HUES48 (cell line): ENCODE results near the gene CSNK1D.

Source experiments
- H3K27ac ChIP-seq: one replicate; pipeline ENCODE4 v1.7.0; 2013; ENCODE audit warnings: low read depth, low read length, inconsistent platforms
- H3K27me3 ChIP-seq: 2 replicates; pipeline ENCODE4 v1.6.1; 2013; ENCODE audit warnings: mild to moderate bottlenecking, low read length; ENCODE audit not compliant: control insufficient read depth, insufficient read depth
- H3K36me3 ChIP-seq: 2 replicates; pipeline ENCODE4 v1.6.1; 2013; ENCODE audit warnings: low read length; ENCODE audit not compliant: control insufficient read depth, insufficient read depth
- H3K4me1 ChIP-seq: 2 replicates; pipeline ENCODE4 v1.6.1; 2013; ENCODE audit warnings: mild to moderate bottlenecking, low read length; ENCODE audit not compliant: control insufficient read depth, insufficient read depth
- H3K4me3 ChIP-seq: 2 replicates; pipeline ENCODE4 v1.5.1; 2013; ENCODE audit warnings: mild to moderate bottlenecking, low read depth, low read length
- H3K9ac ChIP-seq: 2 replicates; pipeline ENCODE4 v1.6.1; 2013; ENCODE audit warnings: mild to moderate bottlenecking, low read depth, low read length, moderate library complexity
- H3K9me3 ChIP-seq: 2 replicates; pipeline ENCODE4 v1.6.1; 2013; ENCODE audit warnings: low read length; ENCODE audit not compliant: control insufficient read depth, insufficient read depth

The CSNK1D gene

GRCh38 chr17:82226809-82227628, 46.5 kb downstream of the CSNK1D start:
- no peaks in the 10 kb centered on the region for H3K9me3 ChIP-seq
- H3K4me1 ChIP-seq, result no peaks in the 10 kb centered on the region; the same call in 1 of the 2 replicates
- H3K27me3 ChIP-seq, result peaks cover 51% of the 10 kb centered on the region
- no peak overlapping the region for H3K4me3 ChIP-seq
- H3K9ac ChIP-seq, result no peak overlapping the region
- H3K27ac ChIP-seq, result no peak overlapping the region
- no peaks in the 10 kb centered on the region for H3K36me3 ChIP-seq

- H3K4me3 ChIP-seq, result no peak overlapping the region
- no peak overlapping the region for H3K27ac ChIP-seq
- H3K4me1 ChIP-seq, result no peaks in the 10 kb centered on the region
- H3K9ac ChIP-seq, result no peak overlapping the region
- H3K36me3 ChIP-seq, result no peaks in the 10 kb centered on the region
- peaks cover 43% of the 10 kb centered on the region for H3K27me3 ChIP-seq
- no peaks in the 10 kb centered on the region for H3K9me3 ChIP-seq
Observed at GRCh38 chr17:82226146-82226808, 47.2 kb downstream of the CSNK1D start.

- no peak overlapping the region for H3K27ac ChIP-seq
- H3K9me3 ChIP-seq, result no peaks in the 10 kb centered on the region
- H3K27me3 ChIP-seq, result peaks cover 37% of the 10 kb centered on the region
- no peaks in the 10 kb centered on the region for H3K4me1 ChIP-seq
- H3K36me3 ChIP-seq, result no peaks in the 10 kb centered on the region
- H3K4me3 ChIP-seq, result no peak overlapping the region
- H3K9ac ChIP-seq, result no peak overlapping the region
Observed at GRCh38 chr17:82225368-82226029, 48.0 kb downstream of the CSNK1D start.

GRCh38 chr17:82224666-82225065, 48.8 kb downstream of the CSNK1D start:
- no peak overlapping the region for H3K27ac ChIP-seq
- no peaks in the 10 kb centered on the region for H3K4me1 ChIP-seq

GRCh38 chr17:82223517-82223916, 50.0 kb downstream of the CSNK1D start:
- Histone ChIP-seq H3K27ac (no peak overlapping the region), H3K9me3 (no peaks in the 10 kb centered on the region), H3K4me1 (no peaks in the 10 kb centered on the region), H3K27me3 (peaks cover 19% of the 10 kb centered on the region), H3K9ac (no peak overlapping the region), H3K36me3 (no peaks in the 10 kb centered on the region), H3K4me3 (no peak overlapping the region)

More at GRCh38 chr17:82224666-82225065, 48.8 kb downstream of the CSNK1D start:
- Histone ChIP-seq H3K4me3 (no peak overlapping the region), H3K36me3 (no peaks in the 10 kb centered on the region), H3K27me3 (peaks cover 29% of the 10 kb centered on the region), H3K9ac (no peak overlapping the region), H3K9me3 (no peaks in the 10 kb centered on the region)

GRCh38 chr17:82222816-82223215, 50.7 kb downstream of the CSNK1D start:
- Histone ChIP-seq H3K36me3 (no peaks in the 10 kb centered on the region), H3K27me3 (peaks cover 12% of the 10 kb centered on the region), H3K4me1 (no peaks in the 10 kb centered on the region), H3K4me3 (no peak overlapping the region), H3K27ac (no peak overlapping the region), H3K9ac (no peak overlapping the region), H3K9me3 (no peaks in the 10 kb centered on the region)

- Histone ChIP-seq H3K4me1 (no peaks in the 10 kb centered on the region), H3K27me3 (no peaks in the 10 kb centered on the region), H3K36me3 (no peaks in the 10 kb centered on the region), H3K4me3 (no peak overlapping the region), H3K27ac (no peak overlapping the region), H3K9me3 (no peaks in the 10 kb centered on the region), H3K9ac (no peak overlapping the region)
Observed at GRCh38 chr17:82221341-82221902, 52.1 kb downstream of the CSNK1D start.

GRCh38 chr17:82219753-82220709, 53.5 kb downstream of the CSNK1D start:
- H3K27ac ChIP-seq, result no peak overlapping the region

GRCh38 chr17:82219083-82219482, 54.4 kb downstream of the CSNK1D start:
- peaks cover 8% of the 10 kb centered on the region for H3K27me3 ChIP-seq
- H3K9me3 ChIP-seq, result no peaks in the 10 kb centered on the region
- H3K4me1 ChIP-seq, result no peaks in the 10 kb centered on the region
- H3K4me3 ChIP-seq, result no peak overlapping the region
- H3K9ac ChIP-seq, result no peak overlapping the region
- H3K27ac ChIP-seq, result no peak overlapping the region
- no peaks in the 10 kb centered on the region for H3K36me3 ChIP-seq

More at GRCh38 chr17:82219753-82220709, 53.5 kb downstream of the CSNK1D start:
- Histone ChIP-seq H3K36me3 (no peaks in the 10 kb centered on the region), H3K4me3 (no peak overlapping the region), H3K9ac (no peak overlapping the region), H3K9me3 (no peaks in the 10 kb centered on the region), H3K27me3 (peaks cover 2% of the 10 kb centered on the region; the same call in 1 of the 2 replicates), H3K4me1 (no peaks in the 10 kb centered on the region)
